ENCODE data around the gene PI16. TPM values are rescaled to one million over a fixed set of nuclear protein-coding genes. Genes with fewer than 3 reads are reported as not detected.

The PI16 gene
- total and polyA plus RNA-seq, 7 donors = 0.85 to 50.7 (median 2.9) TPM

DNA sequence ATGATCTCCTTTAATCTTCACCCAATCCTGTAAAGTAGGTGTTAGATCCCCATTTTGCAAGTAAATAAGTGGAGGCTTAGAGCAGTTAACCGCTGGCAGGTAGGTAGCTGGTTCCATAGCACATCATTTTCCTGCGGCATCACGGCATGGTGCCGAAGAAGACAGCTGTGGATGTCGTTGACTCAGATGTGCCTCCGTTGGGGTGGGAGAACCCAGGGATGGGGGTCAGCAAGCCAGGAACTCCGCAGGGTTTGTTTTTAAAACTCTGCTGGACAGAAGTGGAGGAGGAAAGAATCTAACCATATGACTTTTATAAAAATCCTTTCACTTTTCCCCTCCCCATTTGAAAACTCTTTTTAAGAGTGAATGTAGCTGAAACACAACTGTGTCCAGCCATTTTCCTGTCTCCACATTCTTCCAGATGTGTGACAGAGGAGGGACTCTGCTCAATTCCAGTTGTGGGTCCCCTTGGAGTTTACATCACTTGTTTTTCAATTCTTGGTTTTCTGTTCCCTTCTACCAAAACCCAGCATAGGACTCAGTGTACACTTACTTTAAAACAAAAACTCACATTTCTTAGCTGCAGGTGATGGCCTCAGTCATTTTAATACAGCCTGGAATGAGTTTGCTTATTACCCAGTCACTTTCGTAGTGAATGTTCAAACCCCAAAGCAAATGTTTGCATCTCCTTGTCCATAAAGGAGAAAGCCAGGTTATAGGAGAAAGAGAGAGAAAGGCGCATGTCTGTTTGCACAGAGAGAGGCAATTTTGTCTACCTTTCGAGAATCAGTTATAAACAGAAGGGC lies 27.6 kb upstream of the PI16 start:
- no peak for TF ChIP-seq POLR2AphosphoS5 (IDR thresholded peaks at IDR 0.05)
- TF ChIP-seq EP300 (IDR thresholded peaks at IDR 0.05) = no peak
- no peak for TF ChIP-seq POLR2A (IDR thresholded peaks at IDR 0.05)
- TF ChIP-seq, protein P1, sequence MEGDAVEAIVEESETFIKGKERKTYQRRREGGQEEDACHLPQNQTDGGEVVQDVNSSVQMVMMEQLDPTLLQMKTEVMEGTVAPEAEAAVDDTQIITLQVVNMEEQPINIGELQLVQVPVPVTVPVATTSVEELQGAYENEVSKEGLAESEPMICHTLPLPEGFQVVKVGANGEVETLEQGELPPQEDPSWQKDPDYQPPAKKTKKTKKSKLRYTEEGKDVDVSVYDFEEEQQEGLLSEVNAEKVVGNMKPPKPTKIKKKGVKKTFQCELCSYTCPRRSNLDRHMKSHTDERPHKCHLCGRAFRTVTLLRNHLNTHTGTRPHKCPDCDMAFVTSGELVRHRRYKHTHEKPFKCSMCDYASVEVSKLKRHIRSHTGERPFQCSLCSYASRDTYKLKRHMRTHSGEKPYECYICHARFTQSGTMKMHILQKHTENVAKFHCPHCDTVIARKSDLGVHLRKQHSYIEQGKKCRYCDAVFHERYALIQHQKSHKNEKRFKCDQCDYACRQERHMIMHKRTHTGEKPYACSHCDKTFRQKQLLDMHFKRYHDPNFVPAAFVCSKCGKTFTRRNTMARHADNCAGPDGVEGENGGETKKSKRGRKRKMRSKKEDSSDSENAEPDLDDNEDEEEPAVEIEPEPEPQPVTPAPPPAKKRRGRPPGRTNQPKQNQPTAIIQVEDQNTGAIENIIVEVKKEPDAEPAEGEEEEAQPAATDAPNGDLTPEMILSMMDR (IDR thresholded peaks at IDR 0.05) = no peak
- intact Hi-C loops (cut with DNase I) = no loop called here
- no peak overlapping the region for H3K4me3 ChIP-seq
- no peaks in the 10 kb centered on the region for H3K9me3 ChIP-seq
- WGBS, 2 donors = 71 to 87% methylated on average over 10 of the region's 10 CpGs
- H3K4me1 ChIP-seq = peaks cover 0 to 21% (median 15%) of the 10 kb centered on the region in 4 donors
- peak overlapping the region; percentile 14 to 59 (median 58) for H3K27ac ChIP-seq
- DNase-seq = no peak
- H3K27me3 ChIP-seq = no peaks in the 10 kb centered on the region
- peaks cover 0 to 38% (median 14%) of the 10 kb centered on the region in 4 donors for H3K36me3 ChIP-seq

DNA sequence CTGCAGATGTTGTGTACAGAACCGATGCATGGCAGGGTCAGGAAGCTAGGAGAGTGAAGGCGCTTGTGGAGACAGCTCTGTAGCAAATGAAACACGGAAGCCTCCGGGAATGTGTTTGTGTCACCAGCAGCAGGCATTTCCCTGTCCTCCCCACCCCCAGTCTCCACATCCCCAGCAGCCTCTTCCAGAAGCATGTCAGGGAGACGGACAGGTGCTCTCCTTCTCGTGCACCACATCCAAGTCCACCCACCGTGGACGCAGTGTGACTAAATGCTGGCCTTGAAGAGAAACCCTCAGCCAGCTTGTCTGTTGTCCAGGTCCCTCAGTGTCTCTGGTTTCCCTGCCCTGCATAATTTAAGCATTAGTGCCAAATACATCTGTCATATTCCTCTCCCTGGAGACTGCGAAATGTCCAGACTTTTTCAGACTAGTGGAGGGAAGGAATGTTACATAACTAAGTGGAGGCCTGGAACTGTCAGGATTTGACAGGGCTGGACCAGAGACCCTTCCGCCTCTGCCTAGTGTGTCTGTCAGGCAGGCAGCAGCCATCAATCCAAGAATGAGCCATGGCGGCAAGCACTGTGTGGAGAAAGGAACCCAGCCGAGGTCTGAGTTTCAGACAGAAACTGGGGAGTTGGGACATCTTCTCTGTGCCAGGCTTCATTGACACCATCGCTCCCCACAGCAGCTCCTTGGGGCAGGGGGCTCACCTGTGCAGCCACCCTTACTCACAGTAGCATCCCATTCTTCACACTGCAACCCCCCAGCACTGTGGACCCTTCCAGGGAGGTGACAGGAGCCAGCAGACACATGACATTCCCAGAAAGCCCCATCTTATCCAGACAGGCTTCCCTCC lies 26.6 kb upstream of the PI16 start:
- Histone ChIP-seq H3K4me1 (peaks cover 0 to 21% (median 15%) of the 10 kb centered on the region in 4 donors), H3K4me3 (no peak overlapping the region), H3K36me3 (peaks cover 0 to 29% (median 13%) of the 10 kb centered on the region in 4 donors), H3K27me3 (no peaks in the 10 kb centered on the region), H3K9me3 (no peaks in the 10 kb centered on the region), H3K27ac (peak overlapping the region; percentile 14 to 59 (median 58))
- no peak for TF ChIP-seq EP300 (IDR thresholded peaks at IDR 0.05)
- TF ChIP-seq, protein P1 (IDR thresholded peaks at IDR 0.05) = no peak
- TF ChIP-seq POLR2AphosphoS5 (IDR thresholded peaks at IDR 0.05) = peak in 3 of 4 donors; percentile 44 to 66 (median 55)
- no peak for TF ChIP-seq POLR2A (IDR thresholded peaks at IDR 0.05)
- 40 to 75% methylated on average over 13 of the region's 13 CpGs for WGBS, 2 donors
- intact Hi-C loops (cut with DNase I) = no loop called here
- peak; percentile 76 for DNase-seq

DNA sequence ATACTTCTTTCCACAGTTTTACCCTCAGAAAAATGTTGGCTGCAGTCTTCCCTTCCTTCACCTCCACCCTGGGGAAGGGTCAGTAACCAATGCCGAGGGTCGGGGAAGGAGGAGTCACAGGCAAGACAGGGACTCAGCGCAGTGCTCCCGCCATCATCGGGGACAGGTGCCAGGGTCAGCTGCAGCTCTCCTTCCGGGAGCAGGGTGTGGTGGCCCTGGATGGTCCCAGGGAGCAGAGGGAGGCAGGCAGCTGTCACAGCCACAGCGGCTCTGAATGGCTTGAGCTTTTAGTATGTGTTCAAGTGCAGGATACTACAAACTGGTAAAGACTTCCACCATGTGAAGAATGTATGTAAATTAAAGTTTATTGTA lies 26.0 kb upstream of the PI16 start:
- no peak for DNase-seq
- peaks cover 0 to 24% (median 8%) of the 10 kb centered on the region in 4 donors for H3K36me3 ChIP-seq
- H3K9me3 ChIP-seq = no peaks in the 10 kb centered on the region
- whole genome bisulfite sequencing, 2 donors = 15 to 69% methylated on average over 7 of the region's 7 CpGs
- no peak for TF ChIP-seq EP300 (IDR thresholded peaks at IDR 0.05)
- TF ChIP-seq, protein P1 (IDR thresholded peaks at IDR 0.05) = no peak
- TF ChIP-seq POLR2A (IDR thresholded peaks at IDR 0.05) = no peak
- TF ChIP-seq POLR2AphosphoS5 (IDR thresholded peaks at IDR 0.05) = no peak
- no peak overlapping the region for H3K4me3 ChIP-seq
- intact Hi-C loops (cut with DNase I) = no loop called here
- peaks cover 0 to 21% (median 15%) of the 10 kb centered on the region in 4 donors for H3K4me1 ChIP-seq
- peak overlapping the region; percentile 10 to 59 (median 58) for H3K27ac ChIP-seq
- no peaks in the 10 kb centered on the region for H3K27me3 ChIP-seq

DNA sequence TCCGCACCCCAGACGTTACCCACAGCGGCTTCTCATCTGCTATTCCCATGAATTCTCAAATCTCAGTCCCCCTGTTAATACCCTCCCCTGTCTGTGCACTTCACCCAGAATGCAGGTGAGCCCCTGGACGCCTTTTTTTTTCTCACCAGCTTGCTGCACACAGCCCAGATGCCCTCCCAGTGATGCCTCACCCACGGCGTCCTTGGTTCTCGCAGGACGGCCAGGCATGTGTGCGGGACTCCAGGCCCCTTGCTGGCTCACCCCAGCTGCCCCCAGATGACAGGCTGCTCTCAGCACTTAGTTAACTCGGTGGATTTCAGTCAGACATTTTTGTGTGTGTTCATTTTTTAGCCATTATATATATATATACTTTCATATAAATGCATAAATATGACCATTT lies 25.4 kb upstream of the PI16 start:
- Histone ChIP-seq H3K9me3 (no peaks in the 10 kb centered on the region), H3K36me3 (peaks cover 0 to 18% (median 5%) of the 10 kb centered on the region in 4 donors), H3K27ac (peak overlapping the region in 1 of 4 donors; percentile 59), H3K4me1 (peaks cover 0 to 21% (median 15%) of the 10 kb centered on the region in 4 donors), H3K27me3 (no peaks in the 10 kb centered on the region), H3K4me3 (no peak overlapping the region)
- intact Hi-C loops (cut with DNase I) = no loop called here
- TF ChIP-seq POLR2AphosphoS5 (IDR thresholded peaks at IDR 0.05) (no peak), POLR2A (IDR thresholded peaks at IDR 0.05) (no peak), EP300 (IDR thresholded peaks at IDR 0.05) (no peak)
- TF ChIP-seq, protein P1 (IDR thresholded peaks at IDR 0.05) = no peak
- DNase-seq = no peak
- 87 to 88% methylated on average over 10 of the region's 10 CpGs for WGBS, 2 donors

Measured in sigmoid colon (tissue), 7 donors.